ENCODE measurements around the gene KLHL29. TPM values are rescaled to one million over a fixed set of nuclear protein-coding genes. Genes with fewer than 3 reads are reported as not detected.

The KLHL29 gene
- polyA plus RNA-seq, 1 donor from 2014 or later = 42.4 TPM

- Histone ChIP-seq H3K9ac (ENCODE audit: low read length) (no peak overlapping the region), H3K36me3 (ENCODE audit: insufficient read depth, low read length) (peaks cover 17% of the 10 kb centered on the region), H3K27ac (ENCODE audit: low read length) (no peak overlapping the region), H4K20me1 (ENCODE audit: insufficient read depth) (no peaks in the 10 kb centered on the region), H3K9me3 (ENCODE audit: low read length) (no peaks in the 10 kb centered on the region), H3K4me3 (ENCODE audit: low read length) (no peak overlapping the region), H3K79me2 (replicated peaks; ENCODE audit: insufficient read depth, low read length) (no peaks in the 10 kb centered on the region), H2AFZ (ENCODE audit: low read depth, low read length) (no peak overlapping the region), H3F3A (ENCODE audit: insufficient read depth, low read length, poor library complexity, severe bottlenecking) (no peaks in the 10 kb centered on the region), H3K9me2 (ENCODE audit: insufficient read depth, low read length) (no peaks in the 10 kb centered on the region), H3K4me2 (ENCODE audit: low read length) (no peak overlapping the region), H3K27me3 (ENCODE audit: insufficient read depth, low read depth, low read length) (no peaks in the 10 kb centered on the region)
- no peak for TF ChIP-seq TAF1 (IDR thresholded peaks at IDR 0.05; ENCODE audit: low read depth)
- TF ChIP-seq SMC3 (conservative IDR thresholded peaks at IDR 0.05; ENCODE audit: poor library complexity) = no peak
- no peak for TF ChIP-seq REST (IDR thresholded peaks at IDR 0.05; ENCODE audit: borderline replicate concordance)
- TF ChIP-seq POLR2AphosphoS5 (IDR thresholded peaks at IDR 0.05) = no peak
- TF ChIP-seq EP300 (conservative IDR thresholded peaks at IDR 0.05; ENCODE audit: poor library complexity, severe bottlenecking) = no peak
- no peak for TF ChIP-seq MXI1 (conservative IDR thresholded peaks at IDR 0.05; ENCODE audit: poor library complexity, severe bottlenecking)
- no peak for TF ChIP-seq EZH2 (IDR thresholded peaks at IDR 0.05; ENCODE audit: borderline replicate concordance, insufficient read depth, low read length, poor library complexity, severe bottlenecking)
- no peak for TF ChIP-seq CTCF (IDR thresholded peaks at IDR 0.05; ENCODE audit: poor library complexity, severe bottlenecking)
- no peak for TF ChIP-seq RAD21 (conservative IDR thresholded peaks at IDR 0.05)
Observed at GRCh38 chr2:23692851-23693605, 308.0 kb downstream of the KLHL29 start.

GRCh38 chr2:23693606-23693951, 308.6 kb downstream of the KLHL29 start:
- no peak overlapping the region for H3K27ac ChIP-seq (ENCODE audit: low read length)
- peaks cover 17% of the 10 kb centered on the region for H3K36me3 ChIP-seq (ENCODE audit: insufficient read depth, low read length)
- H3K9ac ChIP-seq (ENCODE audit: low read length) = no peak overlapping the region
- no peak overlapping the region for H3K4me2 ChIP-seq (ENCODE audit: low read length)
- H3K4me3 ChIP-seq (ENCODE audit: low read length) = no peak overlapping the region
- H3F3A ChIP-seq (ENCODE audit: insufficient read depth, low read length, poor library complexity, severe bottlenecking) = no peaks in the 10 kb centered on the region
- H3K79me2 ChIP-seq (replicated peaks; ENCODE audit: insufficient read depth, low read length) = no peaks in the 10 kb centered on the region
- no peaks in the 10 kb centered on the region for H3K27me3 ChIP-seq (ENCODE audit: insufficient read depth, low read depth, low read length)
- H2AFZ ChIP-seq (ENCODE audit: low read depth, low read length) = no peak overlapping the region
- no peaks in the 10 kb centered on the region for H4K20me1 ChIP-seq (ENCODE audit: insufficient read depth)
- no peaks in the 10 kb centered on the region for H3K9me2 ChIP-seq (ENCODE audit: insufficient read depth, low read length)
- no peak for TF ChIP-seq REST (IDR thresholded peaks at IDR 0.05; ENCODE audit: borderline replicate concordance)
- no peak for TF ChIP-seq EZH2 (IDR thresholded peaks at IDR 0.05; ENCODE audit: borderline replicate concordance, insufficient read depth, low read length, poor library complexity, severe bottlenecking)
- TF ChIP-seq TAF1 (IDR thresholded peaks at IDR 0.05; ENCODE audit: low read depth) = no peak
- no peak for TF ChIP-seq SMC3 (conservative IDR thresholded peaks at IDR 0.05; ENCODE audit: poor library complexity)
- TF ChIP-seq MXI1 (conservative IDR thresholded peaks at IDR 0.05; ENCODE audit: poor library complexity, severe bottlenecking) = no peak
- TF ChIP-seq RAD21 (conservative IDR thresholded peaks at IDR 0.05) = no peak
- TF ChIP-seq CTCF (IDR thresholded peaks at IDR 0.05; ENCODE audit: poor library complexity, severe bottlenecking) = no peak
- TF ChIP-seq EP300 (conservative IDR thresholded peaks at IDR 0.05; ENCODE audit: poor library complexity, severe bottlenecking) = no peak
- no peak for TF ChIP-seq POLR2AphosphoS5 (IDR thresholded peaks at IDR 0.05)
- no peaks in the 10 kb centered on the region for H3K9me3 ChIP-seq (ENCODE audit: low read length)
